Measurements from ENCODE around the gene CYP39A1.
A peak's percentile ranks its signal among the peaks of the same experiment; 100 is the strongest.

CYP39A1 gene

GRCh38 chr6:46652603-46653438 is at the start of gene CYP39A1, which contains the start of gene SLC25A27:
Gene CYP39A1, minus strand, starts transcription at chr6:46652818. Its CDS starts 236 bp downstream, at chr6:46652582.
Gene SLC25A27, plus strand, starts transcription at chr6:46652975. Its CDS starts 218 bp downstream, at chr6:46653193.
- DNase-seq = peak; percentile 97

GRCh38 chr6:46699970-46700369 is 47.4 kb upstream of the CYP39A1 start:
- no peak for DNase-seq

DNA sequence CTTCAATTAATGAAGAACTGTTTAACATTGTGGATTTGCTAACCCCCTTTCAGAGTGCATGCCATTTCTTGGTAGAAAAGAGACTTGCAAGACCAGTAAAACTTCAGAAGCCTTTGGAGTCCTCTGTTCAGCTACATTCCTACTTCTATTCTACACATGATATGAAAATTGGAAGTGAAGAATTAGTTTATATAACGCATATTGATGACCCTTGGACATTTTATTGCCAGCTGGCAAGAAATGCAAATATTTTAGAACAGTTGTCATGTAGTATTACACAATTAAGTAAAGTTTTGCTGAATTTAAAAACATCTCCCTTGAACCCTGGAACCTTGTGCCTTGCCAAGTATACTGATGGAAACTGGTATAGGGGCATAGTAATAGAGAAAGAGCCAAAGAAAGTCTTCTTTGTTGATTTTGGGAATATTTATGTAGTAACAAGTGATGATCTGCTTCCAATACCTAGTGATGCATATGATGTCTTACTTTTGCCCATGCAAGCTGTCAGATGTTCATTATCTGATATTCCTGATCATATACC is 38.4 kb upstream of the CYP39A1 start:
- no peak for DNase-seq

DNA sequence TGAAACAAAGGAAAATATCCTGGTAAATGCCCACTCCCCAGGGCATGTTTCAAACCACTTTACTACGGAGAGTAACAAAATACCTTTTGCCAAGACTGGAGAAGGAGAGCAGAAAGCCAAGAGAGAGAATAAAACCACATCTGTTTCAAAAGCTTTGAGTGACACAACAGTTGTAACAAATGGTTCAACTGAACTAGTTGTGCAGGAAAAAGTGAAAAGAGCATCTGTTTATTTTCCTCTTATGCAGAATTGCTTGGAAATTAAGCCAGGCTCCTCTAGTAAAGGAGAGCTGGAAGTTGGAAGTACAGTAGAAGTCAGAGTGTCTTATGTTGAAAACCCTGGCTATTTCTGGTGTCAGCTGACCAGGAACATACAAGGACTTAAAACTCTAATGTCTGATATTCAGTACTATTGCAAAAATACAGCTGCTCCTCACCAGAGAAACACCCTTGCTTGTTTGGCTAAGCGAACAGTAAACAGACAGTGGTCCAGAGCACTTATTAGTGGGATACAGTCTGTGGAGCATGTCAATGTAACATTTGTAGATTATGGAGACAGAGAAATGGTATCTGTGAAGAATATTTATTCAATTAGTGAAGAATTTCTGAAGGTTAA is 37.6 kb upstream of the CYP39A1 start:
- DNase-seq = no peak

DNA sequence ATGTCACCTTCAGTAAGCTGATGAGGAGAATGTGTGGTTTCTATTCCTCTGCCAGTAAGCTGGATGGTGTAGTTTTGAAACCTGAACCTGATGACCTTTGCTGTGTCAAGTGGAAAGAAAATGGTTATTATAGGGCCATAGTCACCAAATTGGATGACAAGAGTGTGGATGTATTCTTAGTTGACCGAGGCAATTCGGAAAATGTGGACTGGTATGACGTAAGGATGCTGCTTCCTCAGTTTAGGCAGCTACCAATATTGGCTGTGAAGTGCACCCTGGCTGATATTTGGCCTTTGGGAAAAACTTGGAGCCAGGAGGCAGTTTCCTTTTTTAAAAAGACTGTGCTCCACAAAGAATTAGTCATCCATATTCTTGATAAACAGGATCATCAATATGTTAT is 37.0 kb upstream of the CYP39A1 start:
- DNase-seq = no peak

DNA sequence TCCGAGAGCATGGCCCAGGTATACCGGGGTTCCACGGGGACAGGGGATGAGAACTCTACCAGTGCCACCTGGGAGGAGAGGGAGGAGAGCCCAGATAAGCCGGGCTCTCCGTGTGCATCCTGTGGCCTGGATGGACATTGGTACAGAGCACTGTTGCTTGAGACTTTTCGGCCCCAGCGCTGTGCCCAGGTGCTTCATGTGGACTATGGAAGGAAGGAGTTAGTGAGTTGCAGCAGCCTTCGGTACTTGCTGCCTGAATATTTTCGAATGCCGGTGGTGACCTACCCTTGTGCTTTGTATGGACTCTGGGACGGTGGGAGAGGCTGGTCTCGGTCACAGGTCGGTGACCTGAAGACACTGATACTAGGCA is 36.3 kb upstream of the CYP39A1 start:
- DNase-seq = no peak

DNA sequence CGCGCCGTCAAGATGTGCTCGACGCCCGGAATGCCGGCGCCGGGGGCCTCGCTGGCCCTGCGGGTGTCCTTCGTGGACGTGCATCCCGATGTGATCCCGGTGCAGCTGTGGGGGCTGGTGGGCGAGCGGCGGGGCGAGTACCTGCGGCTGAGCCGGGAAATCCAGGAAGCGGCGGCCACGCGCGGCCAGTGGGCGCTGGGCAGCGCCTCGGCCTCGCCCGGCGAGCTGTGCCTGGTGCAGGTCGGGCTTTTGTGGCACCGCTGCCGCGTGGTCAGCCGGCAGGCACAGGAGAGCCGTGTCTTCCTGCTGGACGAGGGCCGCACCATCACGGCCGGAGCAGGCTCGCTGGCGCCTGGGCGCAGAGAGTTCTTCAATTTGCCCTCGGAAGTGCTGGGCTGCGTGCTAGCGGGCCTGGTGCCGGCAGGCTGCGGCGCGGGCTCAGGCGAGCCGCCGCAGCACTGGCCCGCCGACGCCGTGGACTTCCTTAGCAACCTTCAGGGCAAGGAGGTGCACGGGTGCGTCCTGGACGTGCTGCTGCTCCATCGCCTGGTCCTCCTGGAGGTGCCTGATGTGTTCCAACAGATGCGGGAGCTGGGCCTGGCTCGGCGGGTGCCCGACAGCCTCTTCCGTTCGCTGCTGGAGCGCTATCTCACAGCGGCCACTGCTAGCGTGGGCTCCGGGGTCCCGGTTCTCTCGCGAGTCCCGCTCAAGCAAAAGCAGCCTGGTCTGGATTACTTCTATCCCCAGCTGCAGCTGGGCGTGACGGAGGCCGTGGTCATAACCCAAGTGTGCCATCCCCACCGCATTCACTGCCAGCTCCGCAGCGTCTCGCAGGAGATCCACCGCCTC is 35.7 kb upstream of the CYP39A1 start:
- no peak for DNase-seq

GRCh38 chr6:46687619-46688097 is 35.0 kb upstream of the CYP39A1 start, which contains the start of gene TDRD6:
Gene TDRD6, plus strand, starts transcription at chr6:46687885. Its CDS starts 244 bp downstream, at chr6:46688129.
- DNase-seq = no peak

DNA sequence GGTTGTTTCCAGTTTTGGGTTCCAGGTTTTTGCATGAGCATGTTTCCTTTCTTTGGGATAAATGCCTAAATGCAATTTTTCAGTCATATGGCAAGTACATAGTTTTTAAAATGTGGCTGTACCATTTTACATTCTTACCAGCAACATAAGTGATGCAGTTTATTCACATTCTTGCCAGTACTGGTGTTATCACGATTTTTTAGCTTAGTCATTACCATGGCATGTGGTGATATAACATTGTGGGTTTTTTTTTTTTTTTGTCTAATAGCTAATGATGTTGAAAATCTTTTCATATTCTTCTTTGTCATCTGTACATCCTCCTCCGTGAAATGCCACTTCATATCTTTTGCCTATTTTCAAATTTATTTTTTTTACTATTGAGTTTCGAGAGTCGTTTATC is 32.2 kb upstream of the CYP39A1 start:
- no peak for DNase-seq

GRCh38 chr6:46677314-46677654 is 24.7 kb upstream of the CYP39A1 start:
- no peak for DNase-seq

GRCh38 chr6:46676604-46677313 is 24.1 kb upstream of the CYP39A1 start:
- DNase-seq = no peak

- no peak for DNase-seq
Measured at GRCh38 chr6:46674410-46674809, 21.8 kb upstream of the CYP39A1 start.

- DNase-seq = no peak
Measured at GRCh38 chr6:46667377-46667776, 14.8 kb upstream of the CYP39A1 start.

- DNase-seq = no peak
Measured at GRCh38 chr6:46661483-46661882, 8.9 kb upstream of the CYP39A1 start.

- DNase-seq = no peak
Measured at GRCh38 chr6:46657642-46658041, 5.0 kb upstream of the CYP39A1 start.

- DNase-seq = no peak
Measured at GRCh38 chr6:46655803-46656202, 3.2 kb upstream of the CYP39A1 start.

DNA sequence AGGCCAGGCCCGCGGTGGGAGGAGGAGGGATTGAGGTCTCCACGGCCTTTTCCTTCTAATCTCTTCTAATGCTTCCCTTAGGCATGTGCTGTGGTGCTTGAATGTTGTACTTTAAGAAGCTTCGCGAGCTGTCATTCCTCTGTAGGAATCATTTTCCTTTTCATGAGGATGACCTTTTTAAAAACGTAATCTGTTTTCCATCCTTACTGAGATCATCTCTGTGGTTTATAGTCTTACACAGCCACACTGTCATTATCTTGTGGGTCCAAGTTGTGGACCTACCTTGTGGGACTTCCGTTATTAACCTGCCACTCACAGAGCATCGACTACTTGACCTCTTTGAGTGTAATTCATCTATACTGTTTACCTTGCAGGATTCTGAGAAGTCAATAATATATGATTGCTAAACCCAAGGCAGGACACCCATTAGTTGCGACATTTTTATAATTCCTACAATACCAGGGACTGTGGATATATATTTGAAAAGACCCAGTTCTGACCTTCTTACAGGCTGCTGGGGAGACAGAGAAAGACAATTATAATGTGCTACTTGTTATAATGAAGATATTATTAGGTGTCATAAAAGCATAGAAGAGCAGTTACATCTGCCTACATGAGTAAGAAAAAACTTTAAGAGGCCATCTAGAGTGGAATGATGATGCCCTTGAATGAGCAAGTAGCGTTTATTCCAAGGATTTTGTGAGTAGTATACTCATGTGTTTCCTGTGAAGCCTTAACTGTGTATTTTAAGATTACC is 999 bp upstream of the CYP39A1 start:
- DNase-seq = peak; percentile 59

DNA sequence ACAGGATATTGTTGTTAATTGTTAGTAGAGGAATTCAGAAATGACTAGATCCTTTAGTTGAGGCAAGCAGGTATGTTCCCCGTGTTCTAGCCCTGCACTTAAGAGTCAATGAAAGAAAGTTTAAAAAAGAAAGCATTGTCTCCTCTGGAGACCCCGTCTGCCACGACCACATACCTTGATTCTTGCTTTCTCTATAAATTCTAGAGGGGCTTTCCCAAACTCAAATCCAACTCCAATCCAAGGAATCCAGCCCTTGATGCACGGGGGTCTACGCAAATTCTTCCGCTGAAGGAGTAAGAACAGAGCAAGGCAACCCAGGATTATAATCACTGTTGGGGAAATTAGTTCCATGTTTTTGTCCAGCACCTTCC is 401 bp downstream of the CYP39A1 start:
- peak; percentile 55 for DNase-seq

DNA sequence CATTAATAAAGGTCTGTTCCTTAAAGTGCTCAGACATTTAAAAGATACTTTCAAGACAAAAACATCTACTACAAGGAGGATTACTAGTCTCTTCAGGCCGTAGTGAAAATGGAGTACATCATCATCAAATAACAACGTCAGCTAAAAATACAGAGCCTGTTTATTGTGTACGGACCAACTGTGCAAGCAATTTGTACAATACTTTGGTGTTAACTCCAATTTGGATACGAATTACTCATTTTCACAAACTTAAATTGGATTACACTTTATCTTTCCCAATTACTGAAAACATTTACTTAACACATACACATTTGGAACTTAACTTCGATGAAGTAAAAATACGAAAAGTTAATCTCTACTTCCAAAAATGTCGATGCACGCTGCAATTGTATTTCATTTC is 802 bp downstream of the CYP39A1 start:
- peak; percentile 62 for DNase-seq

GRCh38 chr6:46651006-46651405 is 1.6 kb downstream of the CYP39A1 start:
- DNase-seq = no peak

DNA sequence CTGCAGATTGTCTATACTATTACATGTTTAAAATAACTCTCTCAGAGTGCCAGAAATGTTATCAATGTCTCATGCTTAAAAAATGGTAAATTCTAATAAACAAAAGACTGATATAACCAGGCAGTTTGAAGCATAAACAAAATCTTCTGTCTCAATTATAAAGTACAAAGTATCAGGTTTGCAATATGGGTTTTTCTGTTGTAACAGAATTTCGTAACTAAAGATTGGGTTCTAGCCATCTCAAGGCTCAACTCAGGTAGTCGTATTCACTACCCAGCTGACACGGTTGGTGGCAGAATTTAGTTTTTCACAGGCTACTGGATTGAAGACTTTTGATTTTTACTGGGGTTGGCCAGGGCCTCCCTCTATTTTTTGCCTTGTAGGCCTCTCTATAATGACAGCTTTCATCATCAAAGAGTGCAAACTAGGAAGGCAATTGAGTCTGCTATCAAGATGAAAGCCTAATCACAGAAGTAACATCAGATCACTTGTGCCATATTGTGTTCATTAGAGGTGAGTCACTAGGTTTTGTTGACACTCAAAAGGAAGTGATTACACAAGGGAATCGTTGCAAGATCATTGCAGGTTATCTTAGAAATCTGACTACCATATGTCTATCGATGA is 3.6 kb downstream of the CYP39A1 start:
- peak; percentile 33 for DNase-seq
